MM.1S (cell line): ENCODE measurements around the gene IER5.

Experiments
- DNase-seq: peaks from one replicate; pipeline ENCODE4 v3.0.0-alpha.2; 2015
- H2AFZ ChIP-seq: fragments of 300-600 bp; sonication (generic); 2 replicates; pipeline ENCODE4 v1.6.0; 2016; ENCODE audit warnings: antibody characterized with exemption, low read length
- H3F3A ChIP-seq: fragments of 300-600 bp; sonication (generic); 2 replicates; pipeline ENCODE4 v1.6.1; 2016; ENCODE audit warnings: mild to moderate bottlenecking, antibody characterized with exemption, low read length, moderate library complexity, mixed read lengths; ENCODE audit not compliant: insufficient read depth
- H3K27ac ChIP-seq: fragments of 300-600 bp; sonication (generic); 2 replicates; pipeline ENCODE4 v1.5.1; 2016; ENCODE audit warnings: mild to moderate bottlenecking, low read length
- H3K27me3 ChIP-seq: fragments of 300-600 bp; sonication (generic); replicated peaks from 2 replicates; pipeline ENCODE4 v1.6.0; 2016; ENCODE audit warnings: low read length; ENCODE audit not compliant: insufficient read depth
- H3K36me3 ChIP-seq: fragments of 300-600 bp; sonication (generic); replicated peaks from 2 replicates; pipeline ENCODE4 v1.6.1; 2016; ENCODE audit warnings: mild to moderate bottlenecking, low read length, mixed read lengths; ENCODE audit not compliant: insufficient read depth
- H3K4me1 ChIP-seq: fragments of 300-600 bp; sonication (generic); 2 replicates; pipeline ENCODE4 v1.6.1; 2016; ENCODE audit warnings: low read length, mixed read lengths
- H3K4me2 ChIP-seq: fragments of 300-600 bp; sonication (generic); 2 replicates; pipeline ENCODE4 v1.6.0; 2016; ENCODE audit warnings: low read depth, low read length
- H3K4me3 ChIP-seq: fragments of 300-600 bp; sonication (generic); 2 replicates; pipeline ENCODE4 v1.5.1; 2016; ENCODE audit warnings: low read length, mixed read lengths
- H3K79me2 ChIP-seq: fragments of 300-600 bp; sonication (generic); 2 replicates; pipeline ENCODE4 v1.6.1; 2016; ENCODE audit warnings: mixed run types, low read length, mixed read lengths
- H3K9ac ChIP-seq: fragments of 300-600 bp; sonication (generic); 2 replicates; pipeline ENCODE4 v1.6.1; 2016; ENCODE audit warnings: low read length, mixed read lengths
- H3K9me2 ChIP-seq: fragments of 300-600 bp; sonication (generic); replicated peaks from 2 replicates; pipeline ENCODE4 v1.6.1; 2016; ENCODE audit warnings: mild to moderate bottlenecking, low read length, mixed read lengths; ENCODE audit not compliant: insufficient read depth
- H3K9me3 ChIP-seq: fragments of 300-600 bp; sonication (generic); replicated peaks from 2 replicates; pipeline ENCODE4 v1.6.1; 2016; ENCODE audit warnings: mild to moderate bottlenecking, low read length, mixed read lengths; ENCODE audit not compliant: insufficient read depth
- H4K20me1 ChIP-seq: fragments of 300-600 bp; sonication (generic); 2 replicates; pipeline ENCODE4 v1.6.1; 2016; ENCODE audit warnings: mild to moderate bottlenecking, low read length, moderate library complexity, mixed read lengths; ENCODE audit not compliant: insufficient read depth
- EZH2 ChIP-seq: fragments of 300-600 bp; sonication (generic); optimal IDR thresholded peaks from 2 replicates; pipeline ENCODE3; 2017; ENCODE audit warnings: low read depth, mild to moderate bottlenecking, antibody characterized with exemption, low read length, mixed read lengths
- EZH2phosphoT487 ChIP-seq: fragments of 300-600 bp; sonication (generic); IDR thresholded peaks from 2 replicates; pipeline ENCODE4 v1.6.1; 2018; ENCODE audit warnings: antibody characterized with exemption, low read length
- TF ChIP-seq, protein P1 (sequence below): fragments of 300-600 bp; sonication (generic); IDR thresholded peaks from 2 replicates; pipeline ENCODE4 v1.5.1; 2016; ENCODE audit warnings: antibody characterized with exemption, low read length, mixed read lengths

The IER5 gene

DNA sequence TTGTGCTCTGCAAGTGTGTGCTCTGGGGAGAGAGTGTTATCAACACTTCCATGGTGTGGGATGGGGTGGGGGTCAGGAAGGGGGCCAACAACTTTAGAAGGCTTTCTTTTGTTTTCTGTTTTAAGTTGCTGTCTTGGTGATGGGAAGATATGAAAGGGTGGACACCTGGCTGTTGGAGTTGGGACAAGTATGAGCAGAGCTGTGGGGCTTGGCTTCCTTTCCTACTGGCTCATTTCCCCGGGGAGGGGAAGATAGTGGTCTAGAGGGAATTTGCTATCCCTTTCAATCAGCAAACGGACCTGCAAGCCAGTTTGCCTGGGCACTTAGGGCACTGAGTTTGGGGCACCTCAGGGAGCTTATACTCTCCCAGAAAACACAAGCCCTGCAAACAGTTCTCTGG, 19.2 kb downstream of the IER5 start:
- DNase-seq = no peak
- no peaks in the 10 kb centered on the region for H3K36me3 ChIP-seq
- H3F3A ChIP-seq = 0 out of 2 replicates have a peak, but pooled peaks cover 13% of the 10 kb centered on the region
- H3K27ac ChIP-seq = no peak overlapping the region
- no peak for TF ChIP-seq EZH2
- no peak for TF ChIP-seq EZH2phosphoT487
- peaks cover 23% of the 10 kb centered on the region for H3K4me1 ChIP-seq
- no peaks in the 10 kb centered on the region for H3K9me2 ChIP-seq
- H3K9ac ChIP-seq = no peak overlapping the region
- H3K79me2 ChIP-seq = no peaks in the 10 kb centered on the region
- H3K27me3 ChIP-seq = peaks cover 20% of the 10 kb centered on the region
- no peak overlapping the region for H2AFZ ChIP-seq
- H4K20me1 ChIP-seq = no peaks in the 10 kb centered on the region
- no peak overlapping the region for H3K4me3 ChIP-seq
- no peaks in the 10 kb centered on the region for H3K9me3 ChIP-seq
- no peak overlapping the region for H3K4me2 ChIP-seq

DNA sequence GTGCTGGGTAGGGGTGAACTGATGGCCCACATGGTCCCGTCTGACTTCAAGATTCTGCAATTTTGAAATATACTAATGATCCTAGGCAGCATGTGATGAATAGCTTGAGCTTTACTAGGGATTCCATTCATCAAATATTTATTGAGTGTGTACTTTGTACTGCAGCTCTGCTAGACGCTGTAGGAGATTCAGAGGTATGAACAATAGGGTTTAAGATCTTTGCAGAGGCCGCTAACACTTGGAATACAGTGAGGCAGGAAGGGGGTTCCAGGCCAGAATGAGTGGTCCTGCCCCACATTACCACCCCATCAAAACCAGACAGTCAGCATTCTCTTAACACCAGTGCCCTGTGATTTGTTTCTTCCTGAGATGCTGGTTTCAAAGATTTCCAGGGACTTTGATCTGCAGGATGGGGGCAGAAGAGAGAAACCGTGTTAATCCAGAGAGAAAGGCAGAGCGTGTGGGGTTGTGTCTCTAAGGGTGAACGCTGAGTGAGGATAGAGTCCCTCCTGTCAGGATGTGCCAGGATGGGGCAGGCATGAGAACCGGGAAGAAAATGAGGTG, 19.9 kb downstream of the IER5 start:
- Histone ChIP-seq H3K9me2 (no peaks in the 10 kb centered on the region), H4K20me1 (no peaks in the 10 kb centered on the region), H3K4me2 (no peak overlapping the region), H3K27ac (no peak overlapping the region), H3K36me3 (no peaks in the 10 kb centered on the region), H3K4me3 (no peak overlapping the region), H3K9me3 (no peaks in the 10 kb centered on the region), H3K27me3 (peaks cover 20% of the 10 kb centered on the region), H3K79me2 (no peaks in the 10 kb centered on the region), H3K9ac (no peak overlapping the region), H3F3A (0 out of 2 replicates have a peak, but pooled peaks cover 13% of the 10 kb centered on the region), H3K4me1 (peaks cover 28% of the 10 kb centered on the region), H2AFZ (no peak overlapping the region)
- TF ChIP-seq EZH2 (no peak), EZH2phosphoT487 (no peak)
- TF ChIP-seq, protein P1, sequence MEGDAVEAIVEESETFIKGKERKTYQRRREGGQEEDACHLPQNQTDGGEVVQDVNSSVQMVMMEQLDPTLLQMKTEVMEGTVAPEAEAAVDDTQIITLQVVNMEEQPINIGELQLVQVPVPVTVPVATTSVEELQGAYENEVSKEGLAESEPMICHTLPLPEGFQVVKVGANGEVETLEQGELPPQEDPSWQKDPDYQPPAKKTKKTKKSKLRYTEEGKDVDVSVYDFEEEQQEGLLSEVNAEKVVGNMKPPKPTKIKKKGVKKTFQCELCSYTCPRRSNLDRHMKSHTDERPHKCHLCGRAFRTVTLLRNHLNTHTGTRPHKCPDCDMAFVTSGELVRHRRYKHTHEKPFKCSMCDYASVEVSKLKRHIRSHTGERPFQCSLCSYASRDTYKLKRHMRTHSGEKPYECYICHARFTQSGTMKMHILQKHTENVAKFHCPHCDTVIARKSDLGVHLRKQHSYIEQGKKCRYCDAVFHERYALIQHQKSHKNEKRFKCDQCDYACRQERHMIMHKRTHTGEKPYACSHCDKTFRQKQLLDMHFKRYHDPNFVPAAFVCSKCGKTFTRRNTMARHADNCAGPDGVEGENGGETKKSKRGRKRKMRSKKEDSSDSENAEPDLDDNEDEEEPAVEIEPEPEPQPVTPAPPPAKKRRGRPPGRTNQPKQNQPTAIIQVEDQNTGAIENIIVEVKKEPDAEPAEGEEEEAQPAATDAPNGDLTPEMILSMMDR = no peak
- no peak for DNase-seq

DNA sequence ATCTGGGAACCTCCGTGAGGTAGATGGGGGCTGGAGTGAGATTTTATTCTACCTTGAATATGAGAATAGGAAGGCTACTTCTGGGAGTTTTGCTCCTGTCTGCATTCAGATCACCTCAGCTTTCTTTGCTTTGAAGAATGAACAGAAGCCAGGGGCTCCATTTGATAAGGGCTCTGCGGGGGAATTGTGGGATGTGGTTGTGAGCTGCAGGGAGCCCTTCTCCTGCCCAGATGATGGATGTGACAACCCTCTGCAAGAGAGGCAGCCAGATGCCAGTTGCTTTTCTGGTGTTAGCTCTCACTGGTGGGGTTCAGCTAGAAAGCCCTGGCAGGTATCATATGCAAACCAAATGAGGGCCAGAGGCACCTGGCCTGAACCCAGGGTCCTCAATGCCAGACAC, 21.5 kb downstream of the IER5 start:
- Histone ChIP-seq H3K9me3 (no peaks in the 10 kb centered on the region), H3K36me3 (no peaks in the 10 kb centered on the region), H3K4me1 (peaks cover 17% of the 10 kb centered on the region; the same call in 1 of the 2 replicates), H3K27ac (no peak overlapping the region), H3K9me2 (no peaks in the 10 kb centered on the region), H3K4me3 (no peak overlapping the region), H2AFZ (no peak overlapping the region), H4K20me1 (no peaks in the 10 kb centered on the region), H3K4me2 (no peak overlapping the region), H3K79me2 (no peaks in the 10 kb centered on the region), H3K27me3 (peaks cover 20% of the 10 kb centered on the region), H3F3A (0 out of 2 replicates have a peak, but pooled peaks cover 7% of the 10 kb centered on the region), H3K9ac (no peak overlapping the region)
- DNase-seq = no peak
- TF ChIP-seq EZH2phosphoT487 (no peak), EZH2 (no peak)
- TF ChIP-seq, protein P1 = no peak

DNA sequence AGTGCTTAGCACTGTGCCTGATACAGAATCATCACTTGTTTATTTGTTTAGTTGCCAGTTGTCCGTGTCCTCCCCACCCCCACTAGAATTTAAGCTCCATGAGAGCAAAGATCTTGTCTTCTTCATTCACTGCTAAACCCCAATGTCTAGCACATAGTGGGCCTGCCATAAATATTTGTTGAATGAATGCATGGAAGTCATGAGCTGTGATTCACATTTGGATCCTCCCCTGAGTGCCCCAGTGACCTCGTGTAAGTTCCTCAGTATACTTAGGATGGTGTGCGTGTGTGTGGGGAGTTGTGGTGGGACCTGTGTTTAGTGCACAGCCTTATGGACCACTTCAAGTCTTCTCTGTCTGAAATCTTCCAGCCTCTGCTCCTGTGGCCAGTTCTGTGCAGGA, 23.1 kb downstream of the IER5 start:
- no peak overlapping the region for H3K4me2 ChIP-seq

More for the DNA sequence above, 23.1 kb downstream of the IER5 start:
- no peak overlapping the region for H3K27ac ChIP-seq
- no peak overlapping the region for H3K4me3 ChIP-seq
- H3K36me3 ChIP-seq = no peaks in the 10 kb centered on the region
- H3K9me2 ChIP-seq = no peaks in the 10 kb centered on the region
- H3K79me2 ChIP-seq = no peaks in the 10 kb centered on the region
- H3K9ac ChIP-seq = no peak overlapping the region
- H3F3A ChIP-seq = no peaks in the 10 kb centered on the region
- H2AFZ ChIP-seq = no peak overlapping the region
- TF ChIP-seq EZH2phosphoT487 (no peak), EZH2 (no peak)
- TF ChIP-seq, protein P1 = no peak
- no peaks in the 10 kb centered on the region for H3K9me3 ChIP-seq
- H3K4me1 ChIP-seq = 0 out of 2 replicates have a peak, but pooled peaks cover 10% of the 10 kb centered on the region
- peaks cover 11% of the 10 kb centered on the region for H3K27me3 ChIP-seq
- no peaks in the 10 kb centered on the region for H4K20me1 ChIP-seq
- DNase-seq = no peak
